Activated gamma-delta T cell treated with anti-CD3 and anti-CD28 coated beads, Interleukin-2, amount 50 U/mL, for 16 hours (primary cell): ENCODE data around the gene MMP7.
"Not testable (repeated sequence)": the region's sequence is repeated elsewhere in the genome, so short reads cannot be mapped to it uniquely, and the experiment has no call there.

Experiments used
- DNase-seq: peaks from one replicate; pipeline ENCODE4 v3.0.0-alpha.2; 2020; ENCODE audit warnings: low read depth

MMP7 gene

DNA sequence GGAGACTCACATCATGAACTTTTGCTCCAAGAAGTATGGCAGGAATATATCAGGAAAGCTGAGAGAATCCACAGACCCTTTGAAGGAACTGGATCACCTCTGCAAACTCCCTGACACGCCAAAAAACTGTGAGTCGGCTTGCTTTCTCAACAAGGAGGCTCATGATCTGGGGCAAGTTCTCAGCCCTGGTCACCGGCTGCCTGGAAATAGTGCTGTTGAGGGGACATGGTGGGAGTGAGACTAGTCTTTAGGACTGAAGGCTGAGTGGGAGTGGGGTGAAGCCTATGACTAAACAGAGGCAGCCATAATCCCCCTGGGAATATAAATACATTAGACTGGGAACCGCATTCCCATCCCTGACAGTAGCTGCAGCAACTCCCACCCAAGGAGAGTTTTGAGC is 8.4 kb upstream of the MMP7 start:
- no peak for DNase-seq

DNA sequence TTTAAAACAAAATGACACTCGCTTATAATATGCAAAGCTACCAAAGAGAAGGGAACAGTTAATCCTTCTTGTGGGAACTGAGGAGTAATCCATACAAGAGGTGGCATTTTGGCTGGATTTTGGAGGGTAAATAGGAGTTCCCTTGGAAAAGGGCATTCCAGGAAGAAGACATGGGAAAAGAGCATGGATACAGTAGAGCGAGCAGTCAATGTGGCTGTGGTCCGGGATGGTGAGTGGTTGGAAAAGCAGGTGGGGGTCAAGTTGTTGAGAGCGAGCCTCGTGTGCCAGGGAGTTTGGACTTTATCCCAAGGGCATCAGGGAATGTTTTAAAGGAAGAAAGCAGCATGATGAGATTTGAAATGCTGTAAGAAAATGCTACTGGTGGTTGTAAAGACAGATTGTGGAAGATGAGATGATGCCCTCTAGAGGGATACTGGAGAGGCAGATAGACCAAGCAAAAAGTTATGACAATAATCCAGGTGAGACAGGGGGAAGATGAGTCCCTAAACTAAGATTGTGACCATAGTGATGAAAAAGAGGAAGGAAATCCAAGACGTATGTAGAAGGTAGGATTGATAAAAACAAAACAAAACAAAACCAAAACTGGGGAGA is 3.8 kb upstream of the MMP7 start:
- no peak for DNase-seq

DNA sequence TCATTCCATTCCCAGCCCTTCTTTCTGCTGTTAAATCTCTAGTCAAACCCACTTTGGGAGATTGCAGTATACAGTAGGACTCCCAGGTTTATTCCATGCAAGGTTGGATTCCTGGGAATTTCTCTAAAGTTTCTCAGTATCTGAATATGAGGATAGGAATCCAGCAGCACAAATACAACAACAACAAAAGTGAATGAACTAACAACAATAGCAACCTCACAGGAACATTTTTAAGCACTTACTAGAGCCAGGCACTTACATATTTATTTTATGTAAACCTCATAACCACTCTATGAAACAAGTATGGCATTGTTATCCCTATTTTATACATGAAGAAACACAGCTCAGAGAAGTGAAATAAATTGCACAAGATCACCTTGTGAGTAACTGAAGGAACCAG is 1.9 kb downstream of the MMP7 start:
- no peak for DNase-seq

DNA sequence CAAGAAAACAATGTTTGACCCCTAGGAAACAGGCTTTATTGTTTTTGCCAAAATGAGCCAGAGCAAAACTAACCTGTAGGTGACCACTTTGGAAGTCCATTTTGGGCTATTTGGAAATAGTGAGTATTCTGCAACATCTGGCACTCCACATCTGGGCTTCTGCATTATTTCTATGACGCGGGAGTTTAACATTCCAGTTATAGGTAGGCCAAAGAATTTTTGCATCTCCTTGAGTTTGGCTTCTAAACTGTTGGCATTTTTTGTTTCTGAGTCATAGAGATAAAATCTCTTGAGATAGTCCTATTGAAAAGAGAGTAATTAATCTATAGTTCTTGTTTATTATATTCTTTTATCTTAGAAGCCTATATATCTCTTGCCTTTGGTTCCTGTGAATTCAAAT is 2.9 kb downstream of the MMP7 start:
- no peak for DNase-seq

DNA sequence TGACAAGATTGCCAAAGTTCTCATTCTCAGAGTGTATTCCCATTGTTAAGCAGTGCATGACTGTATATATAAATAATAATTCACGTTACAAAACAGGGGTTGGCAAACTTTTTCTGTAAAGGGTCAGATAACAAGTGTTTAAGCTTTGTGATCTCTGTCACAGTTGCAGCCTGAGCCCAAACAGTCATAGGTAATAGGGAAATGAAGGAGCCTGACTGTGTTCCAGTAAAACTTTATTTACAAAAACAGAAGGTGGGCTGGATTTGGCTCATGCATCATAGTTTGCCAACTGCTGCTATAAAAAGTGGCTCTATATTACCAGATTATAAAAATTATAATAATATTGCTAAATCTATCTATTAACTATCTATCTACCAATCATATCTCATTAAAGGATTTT is 3.5 kb downstream of the MMP7 start:
- DNase-seq: no peak

DNA sequence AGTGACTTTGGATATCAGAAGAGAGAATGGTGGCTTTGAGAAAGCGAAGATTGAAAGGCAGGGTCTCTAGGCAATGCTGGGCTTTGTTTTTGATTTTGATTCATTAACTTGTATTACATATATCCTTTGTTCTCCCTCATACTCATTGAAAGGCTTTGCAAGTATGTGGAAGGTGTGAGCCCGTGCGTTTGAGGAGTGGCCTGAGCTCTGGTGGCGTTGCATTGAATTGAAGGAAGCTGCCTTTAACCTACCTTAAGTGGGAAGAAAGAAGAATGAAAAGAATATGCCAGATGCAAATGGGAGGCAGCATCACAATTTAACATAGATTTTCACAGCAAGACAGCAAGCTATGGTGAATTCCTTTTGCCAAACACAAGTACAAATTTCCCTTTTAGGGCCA is 6.7 kb downstream of the MMP7 start:
- no peak for DNase-seq

DNA sequence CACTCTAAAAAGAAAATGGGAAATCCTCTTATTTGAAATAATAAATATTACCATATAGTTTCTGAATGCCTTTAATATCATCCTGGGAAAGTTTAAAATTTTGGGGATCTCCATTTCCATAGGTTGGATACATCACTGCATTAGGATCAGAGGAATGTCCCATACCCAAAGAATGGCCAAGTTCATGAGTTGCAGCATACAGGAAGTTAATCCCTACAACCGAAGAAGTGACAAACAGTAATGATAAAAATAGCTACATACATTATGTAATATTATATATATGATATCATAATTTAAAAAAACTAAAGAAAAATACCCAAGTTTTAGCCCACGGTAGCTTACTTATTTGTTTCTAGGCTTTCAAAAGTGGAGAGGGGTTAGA is 7.4 kb downstream of the MMP7 start:
- DNase-seq: no peak

DNA sequence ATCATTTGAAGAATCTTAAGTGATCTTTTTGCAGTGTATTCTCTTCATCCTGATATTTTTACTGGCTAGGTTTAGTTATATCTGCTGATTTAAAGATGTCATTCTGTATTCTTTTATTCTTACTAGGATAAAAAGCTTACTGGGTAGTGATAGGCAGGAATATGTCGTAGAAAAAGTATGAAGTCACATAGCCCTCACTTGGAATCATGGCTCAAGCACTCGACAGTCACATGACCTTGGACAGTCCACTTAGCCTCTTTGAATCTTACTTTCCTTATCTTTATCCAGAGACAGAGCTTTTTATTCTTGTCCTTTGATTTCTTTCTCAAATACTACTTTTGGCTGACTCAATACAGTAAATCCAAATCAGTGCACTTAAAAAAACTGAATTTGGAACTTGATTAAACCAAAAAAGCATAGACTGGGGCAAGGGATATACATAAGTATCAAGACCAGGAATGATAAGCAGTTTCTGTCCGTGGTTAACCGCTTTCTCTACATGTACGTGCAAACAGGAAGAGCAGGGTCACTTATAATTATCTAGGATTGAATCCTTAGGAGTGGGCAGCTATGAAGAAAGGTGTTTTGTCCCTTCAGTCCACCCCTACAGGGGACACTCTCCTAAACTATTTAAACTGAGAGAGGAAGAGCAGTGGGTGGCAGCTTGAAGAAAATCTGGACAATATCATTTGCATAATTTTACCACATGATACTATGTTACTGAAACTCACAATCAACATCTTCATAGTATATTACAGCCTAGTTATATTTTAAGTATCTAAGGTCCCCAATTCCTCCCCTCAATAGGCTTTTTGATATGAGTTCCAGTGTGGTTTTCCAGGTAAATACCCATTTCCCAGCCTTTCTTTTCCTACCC is 8.0 kb downstream of the MMP7 start:
- no peak for DNase-seq

DNA sequence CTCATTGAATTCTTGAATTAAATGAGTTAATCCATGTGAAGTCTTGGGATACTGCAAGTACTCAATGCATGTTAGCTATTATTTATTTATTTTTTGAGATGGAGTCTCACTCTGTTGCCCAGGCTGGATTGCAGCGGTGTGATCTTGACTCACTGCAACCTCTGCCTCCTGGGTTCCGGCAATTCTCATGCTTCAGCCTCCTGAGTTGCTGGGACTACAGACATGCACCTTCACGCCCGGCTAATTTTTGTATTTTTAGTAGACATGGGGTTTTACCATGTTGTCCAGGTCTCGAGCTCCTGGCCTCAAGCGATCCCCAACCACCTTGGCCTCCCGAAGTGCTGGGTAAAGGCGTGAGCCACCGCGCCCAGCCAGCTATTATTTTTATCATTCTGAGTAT is 9.4 kb downstream of the MMP7 start:
- no peak for DNase-seq

DNA sequence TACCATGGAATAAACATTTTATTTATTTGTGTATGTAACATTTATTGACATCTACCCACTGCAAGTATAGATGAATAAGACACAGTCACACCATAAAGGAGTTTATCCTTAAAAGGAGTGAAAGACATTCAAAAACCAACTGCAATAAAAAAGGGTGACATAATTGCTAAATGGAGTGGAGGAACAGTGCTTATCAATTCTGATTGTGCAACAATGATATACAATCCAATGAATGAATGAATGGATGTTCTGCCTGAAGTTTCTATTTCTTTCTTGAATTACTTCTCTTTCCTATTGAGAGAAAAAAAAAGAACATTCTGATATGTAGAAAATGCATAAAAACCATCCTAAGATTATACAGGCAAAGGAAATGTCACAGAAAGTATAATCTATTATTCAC is 10.0 kb downstream of the MMP7 start:
- DNase-seq: no peak

DNA sequence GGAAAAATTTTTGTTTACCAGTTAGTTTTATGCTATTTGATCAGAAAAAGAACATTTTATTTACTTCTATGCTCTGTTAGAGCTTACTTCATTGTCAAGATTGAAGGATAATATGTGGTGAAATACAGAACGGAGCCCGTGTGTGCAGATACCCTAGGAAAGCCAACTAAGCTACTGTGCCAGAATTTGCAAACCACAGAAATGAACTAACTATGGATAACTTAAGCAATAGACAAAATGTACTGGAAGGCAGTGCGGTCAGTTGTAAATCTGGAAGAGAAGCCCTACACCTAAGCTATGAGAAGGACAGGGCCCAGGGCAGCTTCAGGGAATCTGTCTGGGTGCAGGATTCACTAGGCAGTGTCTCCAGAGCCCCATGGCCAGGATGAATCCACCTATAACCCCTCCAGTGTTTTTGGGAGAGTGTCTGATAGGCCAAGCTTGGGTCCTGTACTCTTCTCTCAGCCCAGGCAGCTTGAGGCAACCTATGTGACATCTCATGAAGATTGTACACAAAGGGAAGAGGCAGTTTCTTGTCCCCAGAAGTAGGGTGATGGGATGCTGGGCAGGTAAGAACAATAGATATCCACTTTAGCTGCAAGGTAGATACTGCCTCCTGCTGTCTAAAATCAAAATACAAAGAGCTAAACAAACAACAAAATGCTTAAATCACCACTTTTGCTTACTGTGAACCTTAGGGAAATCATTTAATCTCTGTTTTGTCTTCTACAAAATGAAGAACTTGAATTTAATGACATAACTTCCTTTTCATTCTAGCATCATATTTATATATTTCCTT is 12.1 kb downstream of the MMP7 start:
- no peak for DNase-seq

DNA sequence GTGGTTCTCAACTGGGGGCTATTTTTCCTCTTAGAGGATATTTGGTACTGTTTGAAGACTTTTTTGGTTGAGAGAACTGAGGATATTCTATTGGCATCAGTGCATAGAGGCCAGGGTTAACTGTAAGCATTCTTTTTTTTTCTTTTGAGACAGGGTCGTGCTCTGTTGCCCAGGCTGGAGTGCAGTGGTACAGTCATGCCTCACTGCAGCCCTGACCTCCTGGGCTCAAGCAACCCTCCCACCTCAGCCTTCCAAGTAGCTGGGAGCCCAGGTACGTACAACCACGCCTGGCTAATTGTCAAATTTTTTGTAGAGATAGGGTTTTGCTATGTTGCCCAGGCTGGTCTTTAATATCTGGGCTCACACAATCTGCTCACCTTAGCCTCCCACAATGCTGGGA is 12.9 kb downstream of the MMP7 start:
- DNase-seq: no peak

DNA sequence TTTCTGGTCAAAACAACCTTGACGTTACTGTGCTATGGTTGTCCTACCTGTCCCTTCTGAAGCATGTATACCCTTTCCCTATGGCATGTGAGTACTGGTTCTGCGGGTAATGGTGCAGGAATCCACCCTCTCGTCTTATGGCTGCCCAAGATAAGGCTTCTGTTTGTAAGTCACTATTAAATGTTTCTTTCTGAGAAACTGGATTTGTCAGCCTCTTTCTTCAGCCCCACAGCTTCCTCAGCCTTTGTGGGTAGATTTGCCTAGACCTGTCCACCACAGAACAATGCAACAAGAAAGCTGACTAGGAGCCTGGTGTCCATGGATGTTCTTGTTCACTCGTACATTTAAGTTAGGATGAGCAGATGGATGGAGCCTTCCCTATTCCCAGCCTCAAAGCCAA is 14.4 kb downstream of the MMP7 start:
- no peak for DNase-seq

DNA sequence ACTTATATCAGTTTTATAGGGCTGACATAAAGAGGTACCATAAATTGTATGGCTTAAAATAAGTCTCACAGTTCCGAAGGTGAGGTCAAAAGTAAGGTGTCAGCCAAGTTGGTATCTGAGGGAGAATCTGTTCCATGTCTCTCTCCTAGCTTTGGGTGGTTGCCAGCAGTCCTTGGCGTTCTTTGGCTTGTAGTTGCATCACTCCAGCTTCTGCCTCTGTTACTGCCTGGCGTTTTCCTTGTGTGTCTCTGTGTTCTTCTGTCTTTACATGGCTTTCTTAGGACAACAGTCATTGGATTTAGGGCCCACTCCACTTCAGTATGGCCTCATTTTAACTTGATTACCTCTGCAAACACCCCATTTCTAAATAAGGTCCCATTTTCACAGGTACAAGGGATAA is 16.7 kb downstream of the MMP7 start:
- no peak for DNase-seq

DNA sequence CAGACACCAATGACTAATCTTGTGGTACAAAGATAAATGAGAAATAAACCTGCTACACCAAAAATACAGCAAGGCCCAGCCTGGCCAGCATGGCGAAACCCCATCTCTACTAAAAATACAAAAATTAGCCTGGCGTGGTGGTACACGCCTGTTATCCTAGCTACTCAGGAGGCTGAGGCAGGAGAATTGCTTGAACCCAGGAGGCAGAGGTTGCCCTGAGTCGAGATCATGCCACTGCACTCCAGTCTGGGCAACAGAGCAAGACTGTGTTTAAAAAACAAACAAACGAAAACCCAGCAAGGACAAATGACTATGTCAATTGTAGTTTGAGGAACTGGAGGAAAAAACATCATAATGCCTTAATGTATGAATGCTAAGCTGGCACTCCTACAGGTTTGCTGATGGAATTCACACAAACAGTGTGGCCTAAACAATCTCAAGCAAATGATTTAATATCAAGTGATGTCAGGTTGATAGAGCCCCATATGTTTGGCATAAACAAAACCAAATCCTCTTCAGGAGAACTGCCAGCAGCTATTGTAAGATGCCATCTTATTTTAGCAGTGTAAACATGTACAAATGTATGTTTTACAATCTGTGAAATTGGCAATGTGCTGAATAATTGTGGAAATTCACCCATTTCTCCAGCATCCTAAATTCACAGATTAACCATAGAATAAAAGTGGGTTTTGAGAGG is 20.0 kb downstream of the MMP7 start:
- DNase-seq: no peak

DNA sequence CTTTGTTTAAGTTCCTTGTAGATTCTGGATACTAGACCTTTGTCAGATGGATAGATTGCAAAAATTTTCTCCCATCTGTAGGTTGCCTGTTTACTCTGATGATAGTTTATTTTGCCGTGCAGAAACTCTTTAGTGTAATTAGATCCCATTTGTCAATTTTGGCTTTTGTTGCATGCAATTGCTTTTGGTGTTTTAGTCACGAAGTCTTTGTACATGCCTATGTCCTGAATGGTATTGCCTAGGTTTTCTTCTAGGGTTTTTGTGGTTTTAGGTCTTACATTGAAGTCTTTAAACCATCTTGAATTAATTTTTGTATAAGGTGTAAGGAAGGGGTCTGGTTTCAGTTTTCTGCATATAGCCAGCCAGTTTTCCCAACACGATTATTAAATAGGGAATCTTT is 27.7 kb downstream of the MMP7 start:
- DNase-seq: not testable (repeated sequence)

DNA sequence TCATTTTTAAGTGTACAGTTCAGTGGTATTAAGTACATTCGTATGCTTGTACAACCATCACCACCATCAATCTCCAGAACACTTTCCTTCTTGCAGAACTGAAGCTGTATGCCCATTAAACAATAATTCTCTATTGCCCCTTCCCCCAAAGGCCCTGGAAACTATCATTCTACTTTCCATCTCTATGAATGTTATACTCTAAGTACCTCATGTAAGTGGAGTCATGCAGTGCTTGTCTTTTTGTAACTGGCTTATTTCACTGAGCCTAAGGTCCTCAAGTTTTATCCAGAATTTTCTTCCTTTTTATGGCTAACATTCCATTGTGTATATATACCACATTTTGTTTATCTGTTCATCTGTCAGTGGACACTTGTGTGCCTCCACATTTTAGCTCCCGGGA is 29.7 kb downstream of the MMP7 start:
- DNase-seq: no peak

DNA sequence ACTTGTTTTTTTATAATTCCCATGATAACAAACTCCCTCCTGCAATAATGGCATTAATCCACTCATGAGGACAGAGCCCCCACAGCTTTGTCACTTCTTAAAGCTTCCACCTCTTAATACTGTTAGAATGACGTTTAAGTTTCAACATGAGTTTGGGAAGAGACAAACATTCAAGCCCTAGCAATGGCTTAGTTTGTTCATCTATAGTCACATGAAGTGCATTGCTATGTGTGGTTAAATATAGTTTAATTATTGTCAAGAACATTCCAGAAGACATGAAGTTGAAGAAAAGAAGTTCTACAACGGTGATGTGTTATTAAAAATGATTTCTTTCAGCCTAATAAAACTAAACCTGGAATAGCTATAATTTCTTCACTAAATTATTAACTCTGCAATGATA is 30.6 kb downstream of the MMP7 start:
- no peak for DNase-seq

DNA sequence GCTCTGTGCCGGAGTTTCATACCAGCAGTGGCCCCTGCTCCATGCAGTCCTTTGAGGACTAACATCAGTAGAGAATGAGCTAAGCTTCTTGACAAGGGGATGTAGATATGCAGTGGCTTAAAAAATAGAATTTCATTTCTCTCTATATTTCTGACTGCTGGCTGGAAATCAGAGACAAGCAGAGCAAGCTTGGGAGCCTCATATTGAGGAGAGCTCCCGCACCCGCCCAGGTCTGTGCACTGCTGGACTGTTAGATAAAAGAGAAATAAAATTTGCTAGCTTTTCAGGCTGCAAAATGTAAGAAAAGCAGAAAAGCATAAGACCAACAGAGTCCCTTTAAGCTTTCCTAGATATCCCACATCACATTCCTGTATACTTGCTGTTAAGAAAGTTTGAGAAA is 31.4 kb downstream of the MMP7 start:
- DNase-seq: no peak

DNA sequence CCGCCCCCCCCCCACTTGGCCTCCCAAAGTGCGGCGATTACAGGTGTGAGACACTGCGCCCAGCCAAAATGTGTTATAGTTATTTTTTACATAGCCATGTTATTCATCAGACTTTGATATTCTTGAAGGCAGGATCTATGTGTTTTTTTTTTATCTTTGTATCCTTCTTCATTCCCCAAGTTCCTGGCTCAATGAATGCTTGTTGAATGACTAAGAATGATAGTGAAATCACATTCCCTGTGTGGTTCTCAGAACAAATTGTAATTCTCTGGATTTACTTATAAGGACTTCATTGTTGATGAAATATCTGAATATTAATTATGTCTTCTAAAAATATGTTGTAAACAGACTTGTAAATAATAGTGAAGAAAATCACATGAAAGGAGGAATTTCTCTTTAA is 33.5 kb downstream of the MMP7 start:
- DNase-seq: no peak

DNA sequence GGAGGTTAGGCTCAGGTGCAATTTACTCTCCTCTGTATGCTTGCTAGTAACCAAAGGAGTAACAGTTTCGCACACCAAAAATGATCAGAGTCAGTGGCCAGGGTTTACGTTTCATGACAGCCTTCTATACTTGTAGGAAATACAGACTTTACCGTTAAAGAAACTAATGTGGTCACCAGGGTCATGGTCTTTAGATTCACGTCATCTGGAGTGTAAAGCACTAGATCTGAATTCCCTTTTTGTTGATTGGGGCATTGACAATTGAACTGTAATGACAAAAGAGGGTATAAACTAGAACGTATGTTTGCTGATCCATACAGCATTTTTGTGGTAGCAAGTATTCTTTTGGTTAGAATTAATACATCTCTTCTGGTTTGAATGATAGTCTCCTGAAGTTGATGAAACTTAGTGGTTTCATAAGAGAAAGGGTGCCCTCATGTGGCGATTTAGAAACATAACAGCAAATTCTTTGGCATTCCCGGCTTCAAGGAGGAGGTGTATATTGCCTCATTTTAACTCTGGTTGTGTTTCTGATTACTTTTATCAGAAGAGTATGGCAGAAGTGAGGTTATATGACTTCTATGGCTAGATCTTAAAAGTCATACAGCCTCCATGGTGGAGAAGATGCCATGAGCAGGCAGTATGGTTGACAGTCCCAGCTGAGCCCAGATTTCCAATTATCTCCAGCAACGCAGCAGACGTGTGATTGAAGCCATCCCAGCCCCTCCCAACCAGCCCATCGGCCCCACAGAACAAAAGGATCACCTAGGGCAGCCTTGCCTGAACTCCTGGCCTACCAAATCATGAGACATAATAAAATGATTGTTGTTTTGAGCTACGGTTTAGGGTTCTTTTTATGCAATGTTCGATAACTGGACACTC is 35.1 kb downstream of the MMP7 start:
- peak; percentile 11 for DNase-seq

DNA sequence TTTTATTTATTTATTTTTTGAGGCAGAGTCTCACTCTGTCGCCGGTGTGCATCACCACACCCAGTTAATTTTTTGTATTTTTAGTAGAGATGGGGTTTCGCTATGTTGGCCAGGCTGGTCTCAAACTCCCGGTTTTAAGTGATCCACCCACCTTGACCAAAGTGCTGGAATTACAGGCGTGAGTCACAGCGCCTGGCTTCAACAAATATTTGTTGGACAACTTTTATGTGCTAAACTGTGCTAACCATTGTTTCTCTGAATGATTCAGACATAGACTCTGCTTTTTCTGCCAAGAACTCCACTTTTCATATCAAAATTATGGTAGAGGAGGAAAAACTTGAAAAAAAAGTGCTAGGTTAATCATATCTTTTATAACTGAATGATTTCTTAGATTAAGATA is 36.3 kb downstream of the MMP7 start:
- no peak for DNase-seq
